ENCODE results near the gene CCNB1IP1. TPM values are rescaled to one million over a fixed set of nuclear protein-coding genes. Genes with fewer than 3 reads are reported as not detected.
"Not testable (repeated sequence)": the region's sequence is repeated elsewhere in the genome, so short reads cannot be mapped to it uniquely, and the experiment has no call there.

The CCNB1IP1 gene
- total RNA-seq (2014; rRNA removed; shearing (Covaris generic)), result 81.2 and 82.5 TPM in 2 replicates
- polyA plus RNA-seq (2015; cell fraction: cytosol; rRNA removed), result 48.3 and 53.1 TPM in 2 replicates
- 75.8 and 148 TPM in 2 replicates for polyA plus RNA-seq (2015; cell fraction: nucleus; rRNA removed)

GRCh38 chr14:20332788-20333493, at the start of gene CCNB1IP1:
TSS of gene CCNB1IP1 (minus strand) at chr14:20333279. CDS start at chr14:20316523, 16,756 bp downstream.
- in situ Hi-C loops (cut with HindIII; ENCODE audit: low pct_unique_long_range_greater_than_20kb, low sequenced_read_pairs), result no loop called here

GRCh38 chr14:20382526-20382925, 49.4 kb upstream of the CCNB1IP1 start:
- in situ Hi-C loops (cut with HindIII; ENCODE audit: low pct_unique_long_range_greater_than_20kb, low sequenced_read_pairs), result no loop called here
- DNase-seq (ENCODE audit: low read depth, low spot score), result no peak

More at GRCh38 chr14:20332788-20333493, at the start of gene CCNB1IP1:
- peak; percentile 89 for DNase-seq (ENCODE audit: low read depth, low spot score)

- in situ Hi-C loops (cut with HindIII; ENCODE audit: low pct_unique_long_range_greater_than_20kb, low sequenced_read_pairs), result no loop called here
- no peak for DNase-seq (ENCODE audit: low read depth, low spot score)
Observed at GRCh38 chr14:20381341-20381740, 48.3 kb upstream of the CCNB1IP1 start.

- DNase-seq (ENCODE audit: low read depth, low spot score), result no peak
- in situ Hi-C loops (cut with HindIII; ENCODE audit: low pct_unique_long_range_greater_than_20kb, low sequenced_read_pairs), result no loop called here
Observed at GRCh38 chr14:20380681-20381080, 47.6 kb upstream of the CCNB1IP1 start.

- in situ Hi-C loops (cut with HindIII; ENCODE audit: low pct_unique_long_range_greater_than_20kb, low sequenced_read_pairs), result no loop called here
- DNase-seq (ENCODE audit: low read depth, low spot score), result no peak
Observed at GRCh38 chr14:20379743-20380142, 46.7 kb upstream of the CCNB1IP1 start.

- no peak for DNase-seq (ENCODE audit: low read depth, low spot score)
- in situ Hi-C loops (cut with HindIII; ENCODE audit: low pct_unique_long_range_greater_than_20kb, low sequenced_read_pairs), result no loop called here
Observed at GRCh38 chr14:20377171-20377570, 44.1 kb upstream of the CCNB1IP1 start.

- in situ Hi-C loops (cut with HindIII; ENCODE audit: low pct_unique_long_range_greater_than_20kb, low sequenced_read_pairs), result no loop called here
- DNase-seq (ENCODE audit: low read depth, low spot score), result no peak
Observed at GRCh38 chr14:20376071-20376588, 43.1 kb upstream of the CCNB1IP1 start.

GRCh38 chr14:20375471-20375870, 42.4 kb upstream of the CCNB1IP1 start:
- in situ Hi-C loops (cut with HindIII; ENCODE audit: low pct_unique_long_range_greater_than_20kb, low sequenced_read_pairs), result no loop called here
- DNase-seq (ENCODE audit: low read depth, low spot score), result no peak

- in situ Hi-C loops (cut with HindIII; ENCODE audit: low pct_unique_long_range_greater_than_20kb, low sequenced_read_pairs), result no loop called here
- no peak for DNase-seq (ENCODE audit: low read depth, low spot score)
Observed at GRCh38 chr14:20372796-20373195, 39.7 kb upstream of the CCNB1IP1 start.

GRCh38 chr14:20365928-20366327, 32.8 kb upstream of the CCNB1IP1 start:
- in situ Hi-C loops (cut with HindIII; ENCODE audit: low pct_unique_long_range_greater_than_20kb, low sequenced_read_pairs), result no loop called here
- no peak for DNase-seq (ENCODE audit: low read depth, low spot score)

GRCh38 chr14:20358474-20358873, 25.4 kb upstream of the CCNB1IP1 start:
- DNase-seq (ENCODE audit: low read depth, low spot score); in situ Hi-C loops (cut with HindIII; ENCODE audit: low pct_unique_long_range_greater_than_20kb, low sequenced_read_pairs): not testable (repeated sequence)

GRCh38 chr14:20356422-20356821, 23.3 kb upstream of the CCNB1IP1 start:
- in situ Hi-C loops (cut with HindIII; ENCODE audit: low pct_unique_long_range_greater_than_20kb, low sequenced_read_pairs), result no loop called here
- no peak for DNase-seq (ENCODE audit: low read depth, low spot score)

GRCh38 chr14:20350860-20351259, 17.8 kb upstream of the CCNB1IP1 start:
- DNase-seq (ENCODE audit: low read depth, low spot score), result peak; percentile 41
- in situ Hi-C loops (cut with HindIII; ENCODE audit: low pct_unique_long_range_greater_than_20kb, low sequenced_read_pairs), result no loop called here

GRCh38 chr14:20350282-20350681, 17.2 kb upstream of the CCNB1IP1 start:
- no peak for DNase-seq (ENCODE audit: low read depth, low spot score)
- in situ Hi-C loops (cut with HindIII; ENCODE audit: low pct_unique_long_range_greater_than_20kb, low sequenced_read_pairs), result no loop called here

GRCh38 chr14:20347747-20348146, 14.7 kb upstream of the CCNB1IP1 start:
- in situ Hi-C loops (cut with HindIII; ENCODE audit: low pct_unique_long_range_greater_than_20kb, low sequenced_read_pairs), result no loop called here

GRCh38 chr14:20346713-20347112, 13.6 kb upstream of the CCNB1IP1 start:
- no peak for DNase-seq (ENCODE audit: low read depth, low spot score)
- in situ Hi-C loops (cut with HindIII; ENCODE audit: low pct_unique_long_range_greater_than_20kb, low sequenced_read_pairs), result no loop called here

More at GRCh38 chr14:20347747-20348146, 14.7 kb upstream of the CCNB1IP1 start:
- DNase-seq (ENCODE audit: low read depth, low spot score), result no peak

- DNase-seq (ENCODE audit: low read depth, low spot score), result no peak
- in situ Hi-C loops (cut with HindIII; ENCODE audit: low pct_unique_long_range_greater_than_20kb, low sequenced_read_pairs), result no loop called here
Observed at GRCh38 chr14:20345366-20345765, 12.3 kb upstream of the CCNB1IP1 start.

GRCh38 chr14:20343862-20344220, 10.8 kb upstream of the CCNB1IP1 start:
- in situ Hi-C loops (cut with HindIII; ENCODE audit: low pct_unique_long_range_greater_than_20kb, low sequenced_read_pairs), result no loop called here
- peak; percentile 19 for DNase-seq (ENCODE audit: low read depth, low spot score)
